ENCODE results near the gene DUSP7.
"Not testable (repeated sequence)": the region's sequence is repeated elsewhere in the genome, so short reads cannot be mapped to it uniquely, and the experiment has no call there.

DUSP7 gene

GRCh38 chr3:52047295-52047960 lies 8.9 kb downstream of the DUSP7 start:
- DNase-seq (ENCODE audit: low read depth in 2 of 2), result no peak

GRCh38 chr3:52046902-52047239 lies 9.5 kb downstream of the DUSP7 start:
- DNase-seq (ENCODE audit: low read depth in 2 of 2), result no peak

GRCh38 chr3:52046186-52046901 lies 10.0 kb downstream of the DUSP7 start:
- no peak for DNase-seq (ENCODE audit: low read depth in 2 of 2)

- no peak for DNase-seq (ENCODE audit: low read depth in 2 of 2)
Observed at GRCh38 chr3:52044869-52045619, 11.3 kb downstream of the DUSP7 start.

GRCh38 chr3:52043750-52044149 lies 12.6 kb downstream of the DUSP7 start:
- DNase-seq (ENCODE audit: low read depth in 2 of 2), result no peak

- not testable (repeated sequence) for DNase-seq (ENCODE audit: low read depth in 2 of 2)
Observed at GRCh38 chr3:52043039-52043438, 13.3 kb downstream of the DUSP7 start.

- DNase-seq (ENCODE audit: low read depth in 2 of 2), result no peak
Observed at GRCh38 chr3:52041118-52041731, 15.1 kb downstream of the DUSP7 start.

- DNase-seq (ENCODE audit: low read depth in 2 of 2), result no peak
Observed at GRCh38 chr3:52040600-52040999, 15.8 kb downstream of the DUSP7 start.

- no peak for DNase-seq (ENCODE audit: low read depth in 2 of 2)
Observed at GRCh38 chr3:52039846-52040245, 16.5 kb downstream of the DUSP7 start.

- no peak for DNase-seq (ENCODE audit: low read depth in 2 of 2)
Observed at GRCh38 chr3:52039426-52039825, 16.9 kb downstream of the DUSP7 start.

- no peak for DNase-seq (ENCODE audit: low read depth in 2 of 2)
Observed at GRCh38 chr3:52038227-52038626, 18.1 kb downstream of the DUSP7 start.

GRCh38 chr3:52037291-52037690 lies 19.1 kb downstream of the DUSP7 start:
- no peak for DNase-seq (ENCODE audit: low read depth in 2 of 2)

- DNase-seq (ENCODE audit: low read depth in 2 of 2), result no peak
Observed at GRCh38 chr3:52036829-52037228, 19.5 kb downstream of the DUSP7 start.

GRCh38 chr3:52036222-52036694 lies 20.1 kb downstream of the DUSP7 start:
- DNase-seq (ENCODE audit: low read depth in 2 of 2), result no peak

- no peak for DNase-seq (ENCODE audit: low read depth in 2 of 2)
Observed at GRCh38 chr3:52034651-52035050, 21.7 kb downstream of the DUSP7 start.

- no peak for DNase-seq (ENCODE audit: low read depth in 2 of 2)
Observed at GRCh38 chr3:52034212-52034611, 22.2 kb downstream of the DUSP7 start.

GRCh38 chr3:52033748-52034147 lies 22.6 kb downstream of the DUSP7 start:
- not testable (repeated sequence) for DNase-seq (ENCODE audit: low read depth in 2 of 2)

- no peak for DNase-seq (ENCODE audit: low read depth in 2 of 2)
Observed at GRCh38 chr3:52032702-52033408, 23.5 kb downstream of the DUSP7 start.

GRCh38 chr3:52031896-52032295 lies 24.5 kb downstream of the DUSP7 start:
- no peak for DNase-seq (ENCODE audit: low read depth in 2 of 2)

GRCh38 chr3:52030714-52031310 lies 25.6 kb downstream of the DUSP7 start:
- DNase-seq (ENCODE audit: low read depth in 2 of 2), result no peak

- DNase-seq (ENCODE audit: low read depth in 2 of 2), result no peak
Observed at GRCh38 chr3:52029535-52029934, 26.8 kb downstream of the DUSP7 start.
